ENCODE results near the gene CDC42EP2. TPM values are rescaled to one million over a fixed set of nuclear protein-coding genes. Genes with fewer than 3 reads are reported as not detected.

CDC42EP2 gene
- total and polyA plus RNA-seq, 2 of the 13 experiments (the other 11 are each of a cell fraction or from before 2014, with no cell fraction given) = 2.3 to 7.1 TPM

- TF ChIP-seq NFYB (CRISPR knock-in tag; IDR thresholded peaks at IDR 0.05) (no peak), ZNF512 (CRISPR knock-in tag; IDR thresholded peaks at IDR 0.05) (no peak), MXD4 (CRISPR knock-in tag; IDR thresholded peaks at IDR 0.05) (no peak), RBFOX2 (IDR thresholded peaks at IDR 0.05; ENCODE audit: low read depth, low read length) (peak; percentile 91), ZNF282 (IDR thresholded peaks at IDR 0.05; ENCODE audit: partially characterized antibody) (no peak), PITX1 (CRISPR knock-in tag; IDR thresholded peaks at IDR 0.05) (no peak), ZNF329 (CRISPR knock-in tag; IDR thresholded peaks at IDR 0.05; ENCODE audit: low read depth) (0 out of 2 replicates have a peak, but pooled peaks have one; percentile 27), CSRNP1 (CRISPR knock-in tag; IDR thresholded peaks at IDR 0.05) (no peak; the same call in 1 of the 2 replicates), CEBPB (IDR thresholded peaks at IDR 0.05; ENCODE audit: borderline replicate concordance, low read depth, low read length) (no peak), ZNF598 (CRISPR knock-in tag; IDR thresholded peaks at IDR 0.05; ENCODE audit: borderline replicate concordance) (no peak), RBAK (CRISPR knock-in tag; IDR thresholded peaks at IDR 0.05) (no peak), RFX5 (IDR thresholded peaks at IDR 0.05; ENCODE audit: low read depth, low read length) (no peak), SP4 (CRISPR knock-in tag; IDR thresholded peaks at IDR 0.05) (peak; percentile 74; the same call in 1 of the 2 replicates), ATF7-NPFF (CRISPR knock-in tag; IDR thresholded peaks at IDR 0.05; ENCODE audit: low read depth) (no peak), FOXO1 (CRISPR knock-in tag; IDR thresholded peaks at IDR 0.05) (peak; percentile 58; the same call in 1 of the 2 replicates)
- TF ChIP-seq, protein P1, sequence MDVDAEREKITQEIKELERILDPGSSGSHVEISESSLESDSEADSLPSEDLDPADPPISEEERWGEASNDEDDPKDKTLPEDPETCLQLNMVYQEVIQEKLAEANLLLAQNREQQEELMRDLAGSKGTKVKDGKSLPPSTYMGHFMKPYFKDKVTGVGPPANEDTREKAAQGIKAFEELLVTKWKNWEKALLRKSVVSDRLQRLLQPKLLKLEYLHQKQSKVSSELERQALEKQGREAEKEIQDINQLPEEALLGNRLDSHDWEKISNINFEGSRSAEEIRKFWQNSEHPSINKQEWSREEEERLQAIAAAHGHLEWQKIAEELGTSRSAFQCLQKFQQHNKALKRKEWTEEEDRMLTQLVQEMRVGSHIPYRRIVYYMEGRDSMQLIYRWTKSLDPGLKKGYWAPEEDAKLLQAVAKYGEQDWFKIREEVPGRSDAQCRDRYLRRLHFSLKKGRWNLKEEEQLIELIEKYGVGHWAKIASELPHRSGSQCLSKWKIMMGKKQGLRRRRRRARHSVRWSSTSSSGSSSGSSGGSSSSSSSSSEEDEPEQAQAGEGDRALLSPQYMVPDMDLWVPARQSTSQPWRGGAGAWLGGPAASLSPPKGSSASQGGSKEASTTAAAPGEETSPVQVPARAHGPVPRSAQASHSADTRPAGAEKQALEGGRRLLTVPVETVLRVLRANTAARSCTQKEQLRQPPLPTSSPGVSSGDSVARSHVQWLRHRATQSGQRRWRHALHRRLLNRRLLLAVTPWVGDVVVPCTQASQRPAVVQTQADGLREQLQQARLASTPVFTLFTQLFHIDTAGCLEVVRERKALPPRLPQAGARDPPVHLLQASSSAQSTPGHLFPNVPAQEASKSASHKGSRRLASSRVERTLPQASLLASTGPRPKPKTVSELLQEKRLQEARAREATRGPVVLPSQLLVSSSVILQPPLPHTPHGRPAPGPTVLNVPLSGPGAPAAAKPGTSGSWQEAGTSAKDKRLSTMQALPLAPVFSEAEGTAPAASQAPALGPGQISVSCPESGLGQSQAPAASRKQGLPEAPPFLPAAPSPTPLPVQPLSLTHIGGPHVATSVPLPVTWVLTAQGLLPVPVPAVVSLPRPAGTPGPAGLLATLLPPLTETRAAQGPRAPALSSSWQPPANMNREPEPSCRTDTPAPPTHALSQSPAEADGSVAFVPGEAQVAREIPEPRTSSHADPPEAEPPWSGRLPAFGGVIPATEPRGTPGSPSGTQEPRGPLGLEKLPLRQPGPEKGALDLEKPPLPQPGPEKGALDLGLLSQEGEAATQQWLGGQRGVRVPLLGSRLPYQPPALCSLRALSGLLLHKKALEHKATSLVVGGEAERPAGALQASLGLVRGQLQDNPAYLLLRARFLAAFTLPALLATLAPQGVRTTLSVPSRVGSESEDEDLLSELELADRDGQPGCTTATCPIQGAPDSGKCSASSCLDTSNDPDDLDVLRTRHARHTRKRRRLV (CRISPR knock-in tag; IDR thresholded peaks at IDR 0.05) = peak; percentile 43; the same call in 1 of the 2 replicates
- TF ChIP-seq, protein P2, sequence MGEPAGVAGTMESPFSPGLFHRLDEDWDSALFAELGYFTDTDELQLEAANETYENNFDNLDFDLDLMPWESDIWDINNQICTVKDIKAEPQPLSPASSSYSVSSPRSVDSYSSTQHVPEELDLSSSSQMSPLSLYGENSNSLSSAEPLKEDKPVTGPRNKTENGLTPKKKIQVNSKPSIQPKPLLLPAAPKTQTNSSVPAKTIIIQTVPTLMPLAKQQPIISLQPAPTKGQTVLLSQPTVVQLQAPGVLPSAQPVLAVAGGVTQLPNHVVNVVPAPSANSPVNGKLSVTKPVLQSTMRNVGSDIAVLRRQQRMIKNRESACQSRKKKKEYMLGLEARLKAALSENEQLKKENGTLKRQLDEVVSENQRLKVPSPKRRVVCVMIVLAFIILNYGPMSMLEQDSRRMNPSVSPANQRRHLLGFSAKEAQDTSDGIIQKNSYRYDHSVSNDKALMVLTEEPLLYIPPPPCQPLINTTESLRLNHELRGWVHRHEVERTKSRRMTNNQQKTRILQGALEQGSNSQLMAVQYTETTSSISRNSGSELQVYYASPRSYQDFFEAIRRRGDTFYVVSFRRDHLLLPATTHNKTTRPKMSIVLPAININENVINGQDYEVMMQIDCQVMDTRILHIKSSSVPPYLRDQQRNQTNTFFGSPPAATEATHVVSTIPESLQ (CRISPR knock-in tag; conservative IDR thresholded peaks at IDR 0.05) = no peak
- TF ChIP-seq, protein P3, sequence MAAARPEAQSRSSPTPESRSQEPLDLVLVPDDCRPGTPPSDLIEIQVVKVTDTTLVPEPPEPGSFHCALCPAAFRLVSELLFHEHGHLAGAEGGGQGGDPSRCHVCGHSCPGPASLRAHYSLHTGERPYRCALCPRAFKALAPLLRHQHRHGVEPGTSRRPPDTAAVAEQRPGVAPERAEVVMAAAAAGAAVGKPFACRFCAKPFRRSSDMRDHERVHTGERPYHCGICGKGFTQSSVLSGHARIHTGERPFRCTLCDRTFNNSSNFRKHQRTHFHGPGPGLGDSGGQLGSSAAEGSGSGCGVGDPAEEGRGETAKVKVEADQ (CRISPR knock-in tag; IDR thresholded peaks at IDR 0.05; ENCODE audit: borderline replicate concordance) = no peak
These were observed at the start of gene CDC42EP2 (continued) for GRCh38 chr11:65314501-65315203.
